SW480 (cell line): ENCODE data around the gene PARP1.

Experiments
- DNase-seq: peaks from one replicate; pipeline ENCODE4 v3.0.0-alpha.2; 2016; ENCODE audit warnings: low spot score

Gene PARP1

DNA sequence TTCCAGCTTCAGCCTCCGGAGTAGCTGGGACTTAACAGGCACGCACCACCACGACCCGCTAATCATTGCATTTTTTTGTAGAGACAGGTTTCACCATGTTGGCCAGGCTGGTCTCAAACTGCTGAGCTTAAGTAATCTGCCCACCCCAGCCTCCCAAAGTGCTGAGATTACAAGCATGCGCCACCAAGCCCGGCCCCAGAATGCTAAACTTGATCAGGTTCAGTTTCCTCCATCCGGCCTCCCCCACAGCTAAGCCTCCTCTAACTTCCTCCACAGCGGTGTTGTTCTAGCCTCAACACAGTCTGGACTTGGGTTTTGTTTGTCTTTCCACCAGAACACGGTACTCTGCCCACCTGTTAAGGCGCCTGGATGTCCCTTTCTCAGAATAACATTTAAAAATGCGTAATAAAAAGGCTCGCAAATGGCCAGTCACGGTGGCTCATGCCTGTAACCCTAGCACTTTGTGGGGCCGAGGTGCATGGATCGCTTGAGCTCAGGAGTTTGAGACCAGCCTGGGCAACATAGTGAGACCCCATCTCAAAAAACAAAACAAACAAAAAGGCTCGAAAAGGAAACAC lies 2.4 kb downstream of the PARP1 start:
- DNase-seq: no peak

DNA sequence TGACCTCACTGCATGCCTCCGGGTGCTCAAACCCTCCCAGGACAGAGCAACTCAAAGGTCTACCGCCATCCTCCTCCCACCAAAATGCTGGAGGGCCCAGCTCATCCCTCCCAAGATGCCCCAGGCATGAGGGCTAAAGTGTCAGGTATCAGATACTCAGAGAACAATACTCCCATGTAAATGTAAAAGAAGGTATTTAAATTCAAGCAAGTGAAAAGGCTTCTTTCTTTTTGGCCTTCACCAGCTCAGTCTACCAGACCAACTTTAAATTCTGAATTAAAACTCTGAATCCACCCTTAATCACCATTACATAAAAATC lies 3.0 kb downstream of the PARP1 start:
- no peak for DNase-seq

DNA sequence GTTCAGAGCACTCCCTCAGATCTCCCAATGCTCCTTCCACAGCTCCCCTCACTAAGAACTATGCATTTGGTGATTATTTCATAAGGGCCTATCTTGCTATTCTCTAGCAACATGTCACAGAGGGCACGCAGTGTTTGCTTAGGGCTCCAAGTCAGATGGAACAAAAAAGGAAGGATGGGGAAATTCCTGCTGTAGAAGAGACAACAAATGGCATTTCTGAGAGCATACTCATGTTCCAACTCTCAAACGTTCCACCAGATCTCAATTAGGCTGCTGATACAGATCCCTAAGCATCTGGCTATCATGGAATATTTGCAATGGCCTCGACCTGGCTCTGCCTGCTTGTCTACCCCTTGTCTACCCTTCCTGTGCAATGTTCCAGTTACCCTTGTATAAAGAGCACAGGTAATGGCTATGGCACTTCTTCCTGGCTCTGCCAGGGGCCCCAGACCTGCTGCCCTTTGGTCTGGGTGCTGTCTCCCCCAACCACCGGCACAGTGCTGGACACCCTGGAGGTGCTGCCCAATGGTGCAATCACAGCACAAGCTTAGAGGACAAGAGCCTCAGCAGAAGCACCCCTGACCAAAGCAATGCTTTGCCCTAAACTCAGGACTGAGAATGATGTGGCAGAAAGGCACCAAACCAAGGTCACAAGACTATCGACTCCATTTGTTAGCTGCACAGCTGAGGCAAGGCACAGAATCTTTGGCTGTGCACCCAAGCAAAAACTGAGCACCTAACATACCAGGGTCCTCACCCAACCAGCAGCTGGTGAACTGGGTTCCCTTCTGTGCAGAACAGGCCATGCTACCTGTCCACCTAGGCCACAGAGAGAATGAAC lies 3.6 kb downstream of the PARP1 start:
- no peak for DNase-seq

DNA sequence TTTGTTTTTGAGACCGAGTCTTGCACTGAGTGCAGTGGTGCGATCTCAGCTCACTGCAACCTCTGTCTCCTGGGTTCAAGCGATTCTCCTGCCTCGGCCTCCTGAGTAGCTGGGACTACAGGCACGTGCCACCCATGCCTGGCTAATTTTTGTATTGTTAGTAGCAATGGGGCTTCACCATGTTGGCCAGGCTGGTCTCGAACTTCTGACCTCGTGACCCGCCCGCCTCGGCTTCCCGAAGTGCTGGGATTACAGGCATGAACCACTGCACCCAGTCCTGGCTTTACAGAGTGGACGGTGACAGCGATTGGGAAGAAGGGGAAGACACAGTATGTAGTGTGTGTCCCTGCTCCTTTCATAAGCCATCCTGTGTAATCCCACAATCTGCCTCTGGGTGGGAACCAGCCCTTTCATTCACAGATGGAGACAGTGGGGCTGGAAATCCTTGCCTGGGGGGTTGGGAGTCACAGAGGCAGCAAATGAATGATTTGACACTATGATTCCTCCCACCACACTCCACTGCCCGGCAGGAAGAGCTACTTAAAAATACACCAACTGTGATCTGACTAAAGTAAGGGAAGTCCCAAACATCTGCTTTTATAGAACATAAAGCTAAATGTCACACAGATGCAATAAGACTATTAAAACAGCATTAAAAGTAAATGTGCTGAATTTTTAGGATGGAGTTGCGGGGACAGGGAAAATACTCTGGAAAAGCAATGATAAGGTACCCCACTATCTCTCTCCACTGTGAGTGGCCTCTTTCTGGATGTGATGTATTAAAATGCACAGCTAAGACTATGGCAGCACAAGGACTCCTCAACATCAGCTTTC lies 4.5 kb downstream of the PARP1 start:
- DNase-seq: no peak

DNA sequence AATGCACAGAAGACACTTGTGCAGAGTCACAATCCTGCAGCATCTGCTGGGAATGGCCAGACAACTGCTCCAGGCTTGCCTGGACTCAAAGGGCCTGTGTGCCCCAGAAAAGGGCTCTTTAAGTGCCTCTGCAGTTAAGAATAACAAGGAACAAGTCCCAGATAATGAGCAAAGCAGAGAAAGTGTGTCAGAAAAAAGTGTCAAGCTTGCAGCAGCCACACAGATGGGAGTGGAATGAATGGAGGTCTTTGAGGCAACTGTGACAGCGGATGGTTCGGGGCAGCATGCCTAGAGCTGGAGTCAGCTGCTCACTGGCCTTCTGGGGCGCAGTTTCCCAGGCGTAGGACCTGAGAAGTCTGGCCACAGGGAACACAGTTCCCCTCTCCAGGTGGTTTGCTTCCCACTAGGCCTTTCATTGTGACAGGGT lies 5.1 kb downstream of the PARP1 start:
- no peak for DNase-seq

DNA sequence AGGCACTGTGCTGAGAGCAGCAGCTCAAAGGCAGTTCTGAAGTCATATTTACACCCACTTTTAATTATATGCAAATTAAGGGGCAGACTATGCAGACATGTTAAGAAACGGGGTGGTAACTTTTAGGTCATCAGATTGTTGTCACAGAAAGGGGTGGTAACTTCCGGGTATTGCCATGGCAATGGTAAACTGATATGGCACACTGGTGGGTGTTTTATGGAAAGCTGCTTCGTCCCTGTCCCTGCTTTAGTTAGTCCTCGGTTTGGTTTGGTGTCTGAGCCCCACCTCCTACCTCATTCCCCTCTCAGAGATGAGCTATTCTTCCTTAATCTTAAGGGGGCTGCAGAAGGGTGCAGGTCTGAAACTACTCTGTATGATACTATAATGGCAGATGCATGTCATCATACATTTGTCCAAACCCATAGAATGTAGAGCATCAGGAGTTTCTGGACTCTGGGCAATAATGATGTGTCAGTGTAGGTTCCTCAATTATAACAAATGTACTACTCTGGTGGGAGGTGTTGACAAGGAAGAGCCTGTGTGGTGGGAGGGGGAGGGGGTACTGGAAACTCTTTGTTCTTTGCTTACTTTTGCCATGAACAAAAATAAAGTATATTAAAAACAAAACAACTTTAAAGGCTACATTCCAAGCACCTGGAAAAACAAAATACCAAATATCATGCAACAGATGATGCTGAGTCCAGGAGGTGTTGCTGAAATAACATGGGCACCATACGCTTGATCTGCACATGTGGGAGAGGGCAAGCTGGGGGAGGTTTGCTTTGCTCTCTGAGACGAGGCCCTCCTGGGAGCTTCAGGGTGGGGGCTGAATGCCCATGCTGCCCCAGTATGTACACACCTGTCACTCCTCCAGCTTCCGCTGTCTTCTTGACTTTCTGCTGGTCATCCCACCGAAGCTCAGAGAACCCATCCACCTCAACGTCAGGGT lies 6.3 kb downstream of the PARP1 start:
- no peak for DNase-seq

DNA sequence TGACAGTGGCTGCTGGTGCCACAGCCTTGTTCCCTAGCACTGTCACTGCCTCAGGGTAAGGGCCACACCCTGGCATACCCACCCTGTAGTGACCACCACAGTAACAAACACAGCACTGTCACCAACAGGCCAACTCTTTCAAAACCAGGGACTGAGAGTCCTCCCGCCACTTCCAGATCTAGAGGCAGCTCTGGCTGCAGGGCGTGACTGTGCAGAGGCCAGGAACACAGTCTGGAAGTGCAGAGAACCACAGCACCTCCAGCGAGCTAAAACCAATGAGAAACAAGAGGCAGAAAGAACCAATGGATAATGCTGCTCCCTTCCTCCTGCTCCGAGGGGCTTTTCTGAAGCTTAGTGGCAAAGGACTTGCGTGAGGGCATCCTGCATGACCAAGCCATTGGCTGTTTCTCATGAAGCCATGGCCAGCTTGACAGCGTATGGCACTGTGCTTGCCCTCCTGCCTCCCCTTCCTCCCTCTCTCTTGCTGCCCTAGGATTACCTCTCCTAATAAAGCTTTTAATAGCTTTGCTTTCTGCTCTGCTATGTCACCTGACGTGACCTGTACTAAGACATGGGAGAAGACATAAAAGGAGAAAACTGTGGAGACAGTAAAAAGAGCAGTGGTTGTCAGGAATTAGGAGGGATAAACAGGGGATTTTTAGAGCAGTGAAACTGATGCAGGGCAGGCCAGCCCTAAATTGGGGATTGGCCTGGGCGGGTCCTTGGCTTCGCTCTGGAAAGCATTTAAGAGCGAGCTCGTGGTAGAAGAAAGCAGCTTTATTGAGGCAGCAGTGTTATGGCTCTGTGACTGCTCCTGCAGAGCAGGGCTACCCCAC lies 7.2 kb downstream of the PARP1 start:
- no peak for DNase-seq

DNA sequence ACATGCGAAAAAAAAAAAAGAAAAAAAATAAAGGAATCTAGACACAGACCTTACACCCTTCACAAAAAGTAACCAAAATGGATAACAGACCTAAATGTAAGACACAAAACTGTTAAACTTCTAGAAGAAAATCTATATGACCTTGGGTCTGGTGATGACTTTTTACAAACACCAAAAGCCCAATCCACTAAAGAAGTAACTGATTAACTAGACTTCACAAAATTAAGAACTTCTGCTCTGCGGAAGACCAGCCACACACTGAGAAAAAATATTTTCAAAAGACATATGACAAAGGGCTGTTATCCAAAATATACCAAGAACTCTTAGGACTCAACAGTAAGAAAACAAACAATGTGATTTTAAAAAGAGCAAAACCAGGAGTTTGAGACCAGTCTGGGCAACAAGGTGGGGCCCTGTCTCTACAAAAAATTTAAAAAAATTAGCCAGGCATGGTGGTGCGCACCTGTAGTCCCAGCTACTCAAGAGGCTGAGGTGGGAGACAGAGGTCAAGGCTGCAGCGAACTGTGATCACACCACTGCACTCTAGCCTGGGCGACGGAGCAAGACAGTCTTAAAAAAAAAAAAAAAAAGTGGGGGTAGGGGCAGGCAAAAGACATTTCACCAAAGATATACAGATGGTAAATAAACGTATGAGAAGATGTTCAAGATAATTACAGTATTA lies 9.8 kb downstream of the PARP1 start:
- DNase-seq: no peak

DNA sequence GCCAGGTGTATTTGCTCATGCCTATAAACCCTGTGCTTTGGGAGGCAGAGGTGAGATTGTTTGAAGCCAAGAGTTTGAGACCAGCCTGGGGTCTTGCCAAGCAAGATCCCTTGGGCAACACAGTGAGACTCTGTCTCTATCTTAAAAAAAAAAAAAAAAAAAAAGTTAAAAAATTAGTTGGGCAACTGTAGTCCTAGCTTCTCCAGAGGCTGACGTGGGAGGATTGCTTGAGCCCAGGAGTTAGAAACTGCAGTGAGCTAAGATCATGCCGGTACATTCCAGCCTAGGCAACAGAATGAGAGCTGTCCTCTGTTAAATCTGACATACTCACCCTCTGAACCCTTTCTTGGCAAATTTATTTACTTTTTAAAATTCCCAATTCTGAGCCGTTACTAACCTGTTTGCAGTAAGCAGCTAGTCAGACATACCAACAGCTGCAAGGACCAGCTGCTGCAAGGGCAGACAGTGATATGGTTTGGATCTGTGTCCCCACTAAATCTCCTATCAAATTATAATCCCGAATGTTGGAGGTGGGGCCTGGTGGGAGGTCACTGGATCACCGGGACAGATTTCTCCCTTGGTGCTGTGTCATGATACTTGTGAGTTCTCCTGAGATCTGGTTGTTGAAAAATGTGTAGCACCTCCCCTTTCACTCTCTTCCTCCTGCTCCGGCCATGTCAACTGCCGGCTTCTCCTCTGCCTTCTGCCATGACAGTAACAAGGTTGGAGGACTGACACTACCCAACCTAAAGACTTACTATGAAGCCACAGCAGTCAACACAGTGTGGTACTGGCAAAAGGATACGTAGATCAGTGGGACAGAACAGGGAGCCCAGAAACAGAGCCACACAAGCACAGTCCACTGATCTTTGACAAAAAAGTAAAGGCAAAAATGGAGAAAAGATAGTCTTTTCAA lies 10.6 kb downstream of the PARP1 start:
- no peak for DNase-seq

DNA sequence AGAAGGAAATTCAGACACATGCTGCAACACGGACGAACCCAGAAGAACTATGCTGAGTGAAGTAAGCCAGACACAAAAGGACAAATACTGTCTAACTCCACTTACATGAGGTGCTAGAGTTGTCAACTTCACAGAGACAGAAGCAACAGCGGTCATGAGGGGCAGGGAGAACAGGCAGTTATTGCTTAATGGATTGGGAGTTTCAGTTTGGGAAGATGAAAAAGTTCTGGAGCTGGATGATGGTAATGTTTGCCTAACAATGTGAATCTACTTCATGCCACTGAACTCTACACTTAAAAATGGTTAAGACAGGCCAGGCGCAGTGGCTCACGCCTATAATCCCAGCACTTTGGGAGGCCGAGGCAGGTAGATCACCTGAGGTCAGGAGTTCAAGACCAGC lies 12.1 kb downstream of the PARP1 start:
- DNase-seq: no peak

DNA sequence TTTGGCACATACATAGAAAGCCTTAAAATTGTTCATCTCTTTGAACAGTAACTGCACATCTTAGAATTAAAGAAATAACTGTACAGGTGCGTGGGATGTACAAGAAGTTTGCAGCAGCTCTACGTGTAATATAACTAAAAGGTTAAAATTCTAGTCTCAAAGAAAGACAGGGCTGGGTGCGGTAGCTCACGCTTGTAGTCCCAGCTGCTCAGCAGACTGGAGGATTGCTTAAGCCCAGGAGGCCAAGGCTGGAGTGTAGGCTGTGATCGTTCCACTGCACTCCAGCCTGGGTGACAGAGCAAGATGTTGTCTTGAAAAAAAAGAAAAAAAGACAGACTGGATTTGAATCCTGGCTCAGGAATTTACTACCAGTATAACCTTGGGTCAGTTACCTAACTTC lies 13.4 kb downstream of the PARP1 start:
- DNase-seq: no peak

DNA sequence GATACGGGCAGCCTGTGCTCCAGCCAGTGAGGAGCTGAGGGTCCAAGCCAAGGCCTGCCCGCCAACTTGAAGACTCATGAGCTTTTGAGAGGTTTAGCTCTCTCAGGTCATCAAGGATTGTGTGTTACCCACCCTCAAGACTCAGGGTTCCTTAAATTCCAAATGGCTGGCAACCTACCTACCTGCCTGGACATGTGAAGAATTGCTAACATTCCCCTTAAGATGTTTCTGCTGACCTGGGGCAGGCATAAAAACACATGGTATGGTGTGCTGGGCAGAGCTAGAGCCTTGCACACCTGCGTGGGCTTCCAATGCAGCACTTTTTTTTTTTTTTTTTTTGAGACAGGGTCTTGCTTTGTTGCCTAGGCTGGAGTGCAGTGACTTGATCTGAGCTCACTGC lies 17.2 kb downstream of the PARP1 start:
- DNase-seq: no peak

DNA sequence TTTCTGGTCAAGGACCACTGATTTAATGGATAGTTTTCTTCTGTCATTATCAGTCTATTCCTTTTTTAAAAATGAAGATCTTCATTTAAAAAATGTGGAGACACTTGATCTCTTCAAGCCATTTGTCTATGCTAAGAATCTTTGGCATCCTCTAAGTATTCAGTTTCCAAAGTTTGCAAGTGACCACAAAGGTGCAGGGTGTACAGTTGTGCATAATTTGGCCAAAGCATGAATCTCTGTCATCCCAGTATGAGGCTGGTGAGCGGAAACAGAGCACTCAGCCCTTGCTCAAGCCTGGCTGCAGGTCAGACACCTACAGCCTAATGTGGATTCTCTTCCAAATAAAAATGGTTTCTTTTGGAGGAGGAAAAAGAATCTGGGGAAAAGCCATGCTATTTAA lies 19.8 kb downstream of the PARP1 start:
- DNase-seq: no peak

DNA sequence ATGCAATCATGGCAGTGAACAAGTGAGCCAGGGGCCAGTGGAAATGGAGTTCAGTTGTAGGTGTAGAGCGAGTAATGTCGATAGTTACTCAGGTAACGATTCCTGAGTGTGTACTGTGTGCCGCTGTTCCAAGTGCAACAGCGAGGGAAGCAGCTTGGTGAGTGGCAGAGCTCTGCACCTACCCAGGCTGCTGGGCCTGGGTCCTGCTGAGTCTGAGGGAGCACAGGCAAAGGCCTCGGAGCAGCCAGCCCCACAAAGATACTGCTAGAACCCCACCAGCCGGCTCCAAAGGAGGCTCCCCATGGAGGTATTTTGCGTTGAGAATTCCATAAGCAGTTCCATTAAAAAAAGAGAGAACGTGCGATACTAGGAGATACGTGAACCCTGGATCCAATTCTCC lies 23.2 kb downstream of the PARP1 start:
- DNase-seq: no peak

DNA sequence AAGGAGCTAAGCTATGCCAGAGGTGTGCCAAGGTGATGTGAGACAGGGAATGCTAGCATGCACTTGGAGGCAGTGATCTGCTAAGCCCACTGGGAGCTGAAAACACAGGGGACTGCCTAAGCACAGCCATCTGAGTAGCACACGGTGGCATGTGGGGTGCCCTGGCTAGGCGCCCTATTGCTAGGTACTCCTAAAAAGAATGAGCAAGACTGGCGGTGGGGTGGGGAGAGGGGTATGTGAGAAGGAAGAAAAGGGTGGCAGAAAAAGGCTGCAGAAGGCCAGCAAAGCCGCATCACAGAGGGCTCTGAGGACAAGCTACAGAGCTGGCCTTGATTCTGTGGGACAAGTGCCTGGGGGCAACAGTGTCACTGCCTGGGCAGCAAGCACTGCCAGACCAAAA lies 23.9 kb downstream of the PARP1 start:
- no peak for DNase-seq

DNA sequence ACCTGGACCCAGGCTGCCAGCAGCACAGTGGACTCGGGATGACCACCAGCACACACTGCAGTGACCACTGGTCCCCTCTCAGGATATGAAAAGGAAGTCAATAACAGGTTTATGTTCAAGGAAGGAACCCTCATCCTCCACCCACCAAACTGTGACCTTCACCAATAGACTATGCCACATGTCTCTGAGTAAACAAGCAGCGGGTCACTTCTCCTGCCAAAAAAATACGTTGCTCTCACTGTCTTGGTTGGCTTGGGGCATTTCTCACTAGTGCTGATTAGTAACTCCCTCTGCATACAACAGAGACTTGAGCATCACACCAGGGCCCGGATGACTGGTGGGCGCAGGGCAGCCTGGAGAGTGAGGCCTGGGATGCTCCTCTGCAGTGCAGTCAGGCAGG lies 25.9 kb downstream of the PARP1 start:
- DNase-seq: no peak

DNA sequence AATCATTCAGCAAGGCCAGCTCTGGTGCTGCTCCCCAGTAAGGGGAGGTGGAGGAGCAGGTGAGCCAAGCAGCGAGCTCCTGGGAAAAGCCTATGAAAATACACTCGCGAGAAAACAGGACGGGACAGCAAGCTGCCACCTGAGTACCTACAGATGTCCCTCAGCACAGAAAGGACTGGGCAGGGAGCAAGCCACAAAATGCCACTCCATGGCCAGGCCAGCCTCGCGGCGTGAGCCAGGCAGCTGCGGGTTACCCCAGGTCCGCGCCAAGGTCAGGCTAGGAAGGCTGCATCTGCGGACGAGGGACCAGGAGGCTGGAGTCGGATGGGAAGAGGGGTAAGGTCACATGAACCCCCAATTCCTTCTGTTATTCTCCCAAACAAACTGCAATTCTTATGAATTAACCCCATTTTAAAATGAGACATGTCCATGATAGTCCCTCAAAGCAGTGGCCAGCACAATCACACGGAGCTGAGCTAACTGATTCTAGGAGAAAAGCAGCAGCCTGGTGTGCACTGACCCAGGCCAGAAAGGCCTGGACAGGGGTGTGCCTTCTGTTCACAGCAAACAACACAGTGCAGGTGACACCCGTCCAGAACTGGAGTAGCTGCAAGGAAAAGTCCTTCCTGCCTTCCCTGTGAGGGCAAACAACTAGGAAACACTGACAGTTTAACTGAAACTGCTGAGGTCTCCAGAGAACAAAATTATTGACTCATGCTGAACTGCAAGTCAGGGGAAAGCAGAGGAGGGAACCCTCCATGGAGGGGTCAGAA lies 26.5 kb downstream of the PARP1 start:
- no peak for DNase-seq

DNA sequence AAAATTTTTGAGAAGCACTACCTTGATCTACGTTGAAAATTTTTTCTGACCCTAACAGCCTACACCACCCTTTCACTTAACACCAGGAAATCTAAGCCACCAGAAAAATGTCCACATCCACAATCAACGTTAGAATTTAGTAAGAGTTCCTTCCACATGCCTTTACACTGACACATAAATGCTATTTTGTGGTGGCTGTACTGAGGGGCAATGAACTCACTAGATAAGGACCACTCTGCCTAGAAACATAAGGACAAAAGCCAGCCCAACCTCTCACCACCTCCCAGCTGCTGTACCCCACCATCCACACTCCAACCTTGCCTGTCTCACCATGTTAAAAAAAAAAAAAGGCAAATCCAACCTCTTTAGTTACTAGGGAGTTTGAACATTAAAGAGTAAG lies 29.8 kb downstream of the PARP1 start:
- DNase-seq: no peak

DNA sequence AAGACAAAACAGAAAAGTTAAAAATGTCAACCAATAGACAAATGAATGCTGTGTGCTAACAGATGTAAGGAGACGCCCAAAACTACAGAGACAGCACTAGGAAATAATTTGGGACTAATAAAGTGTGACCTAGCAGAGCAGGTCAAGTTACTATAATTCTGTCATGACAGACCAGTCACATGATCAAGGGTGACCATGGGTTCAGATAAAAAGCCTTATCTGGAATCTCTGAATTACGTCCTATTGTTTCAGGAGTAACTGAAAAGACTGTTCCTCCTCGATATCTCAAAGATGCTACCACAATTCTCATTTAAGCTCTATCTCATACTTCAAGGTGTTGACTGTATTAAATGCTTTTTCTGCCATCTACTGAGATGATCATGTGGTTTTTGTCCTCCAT lies 31.6 kb downstream of the PARP1 start:
- DNase-seq: no peak
